ENCODE data around the gene DARS2. TPM values are rescaled to one million over a fixed set of nuclear protein-coding genes. Genes with fewer than 3 reads are reported as not detected.
A peak's percentile ranks its signal among the peaks of the same experiment; 100 is the strongest.

The DARS2 gene
- total and polyA plus RNA-seq, 3 experiments from 2014 or later: 9.4 to 42.5 (median 39.4) TPM

DNA sequence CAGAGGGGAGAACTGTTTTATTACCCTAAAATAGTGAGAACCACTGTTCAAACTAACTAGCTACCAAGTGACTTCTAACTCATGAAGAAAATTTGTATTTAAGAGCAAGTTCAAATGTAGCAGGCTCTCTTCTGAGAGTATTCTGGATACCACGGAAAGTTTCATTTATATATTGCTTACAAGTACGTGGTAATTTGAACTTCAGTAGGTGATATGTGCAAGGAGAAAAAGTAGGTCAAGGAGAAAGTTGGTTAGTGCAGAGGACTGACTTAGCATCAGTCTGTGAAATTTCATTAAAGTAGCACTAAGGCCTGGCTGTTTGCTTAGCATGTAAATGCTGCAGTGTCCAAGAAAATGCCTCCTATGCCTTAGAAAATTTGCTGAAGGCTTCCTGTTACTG, 76.0 kb downstream of the DARS2 start:
- Mint-ChIP-seq H3K36me3 (peaks cover 0 to 31% (median 3%) of the 10 kb centered on the region in 3 donors), H3K9me3 (no peaks in the 10 kb centered on the region), H3K27ac (peak overlapping the region in 1 of 8 donors; percentile 57), H3K4me3 (no peak overlapping the region), H3K27me3 (no peaks in the 10 kb centered on the region), H3K4me1 (peaks cover 2 to 22% (median 7%) of the 10 kb centered on the region in 3 donors)
- Histone ChIP-seq H3K27me3 (ENCODE audit: insufficient read depth, low read length, poor library complexity, severe bottlenecking) (no peaks in the 10 kb centered on the region), H3K27ac (ENCODE audit: low read depth, low read length) (no peak overlapping the region), H3K9me3 (ENCODE audit: low read length) (no peaks in the 10 kb centered on the region), H3K4me1 (ENCODE audit: insufficient read depth, low read length) (no peaks in the 10 kb centered on the region), H3K36me3 (ENCODE audit: insufficient read depth, low read length) (no peaks in the 10 kb centered on the region), H3K4me3 (ENCODE audit: low read length) (no peak overlapping the region)
- POLR2A ChIA-PET: no interaction called here
- no peak for DNase-seq
- CTCF ChIA-PET: no interaction called here

DNA sequence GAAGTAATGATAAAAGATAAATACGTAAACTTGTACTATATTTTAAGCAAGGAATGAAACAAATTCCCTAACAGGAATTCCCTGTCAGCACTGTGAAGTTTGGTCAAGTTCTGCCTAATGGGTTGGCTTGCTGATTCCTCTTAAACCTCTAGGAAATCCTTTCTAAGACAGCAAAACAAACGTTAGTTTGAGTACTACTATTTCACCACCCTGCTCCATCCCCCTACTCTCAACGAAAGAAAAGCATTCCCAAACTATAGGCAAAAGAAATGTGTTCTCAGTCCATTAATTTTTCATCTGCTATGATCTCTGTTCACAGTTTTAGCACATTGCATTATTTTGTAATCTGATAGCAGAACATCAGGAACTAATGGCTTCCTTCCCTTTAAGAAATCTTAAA, 76.5 kb downstream of the DARS2 start:
- H3K36me3 ChIP-seq (ENCODE audit: insufficient read depth, low read length): no peaks in the 10 kb centered on the region
- no peak overlapping the region for H3K4me3 ChIP-seq (ENCODE audit: low read length)
- H3K27me3 ChIP-seq (ENCODE audit: insufficient read depth, low read length, poor library complexity, severe bottlenecking): no peaks in the 10 kb centered on the region
- no peak overlapping the region for H3K27ac ChIP-seq (ENCODE audit: low read depth, low read length)
- ChIA-PET CTCF (interaction anchor here (1.1 kb wide), 1 partner anchor 8 kb away, joined by 3 read pairs; no protein-coding TSS in a partner anchor), POLR2A (no interaction called here)
- Mint-ChIP-seq H3K4me1 (peaks cover 2 to 22% (median 7%) of the 10 kb centered on the region in 3 donors), H3K4me3 (no peak overlapping the region), H3K9me3 (no peaks in the 10 kb centered on the region), H3K27me3 (no peaks in the 10 kb centered on the region), H3K36me3 (peaks cover 0 to 29% (median 5%) of the 10 kb centered on the region in 3 donors), H3K27ac (no peak overlapping the region)
- H3K9me3 ChIP-seq (ENCODE audit: low read length): no peaks in the 10 kb centered on the region
- H3K4me1 ChIP-seq (ENCODE audit: insufficient read depth, low read length): no peaks in the 10 kb centered on the region
- DNase-seq: no peak

DNA sequence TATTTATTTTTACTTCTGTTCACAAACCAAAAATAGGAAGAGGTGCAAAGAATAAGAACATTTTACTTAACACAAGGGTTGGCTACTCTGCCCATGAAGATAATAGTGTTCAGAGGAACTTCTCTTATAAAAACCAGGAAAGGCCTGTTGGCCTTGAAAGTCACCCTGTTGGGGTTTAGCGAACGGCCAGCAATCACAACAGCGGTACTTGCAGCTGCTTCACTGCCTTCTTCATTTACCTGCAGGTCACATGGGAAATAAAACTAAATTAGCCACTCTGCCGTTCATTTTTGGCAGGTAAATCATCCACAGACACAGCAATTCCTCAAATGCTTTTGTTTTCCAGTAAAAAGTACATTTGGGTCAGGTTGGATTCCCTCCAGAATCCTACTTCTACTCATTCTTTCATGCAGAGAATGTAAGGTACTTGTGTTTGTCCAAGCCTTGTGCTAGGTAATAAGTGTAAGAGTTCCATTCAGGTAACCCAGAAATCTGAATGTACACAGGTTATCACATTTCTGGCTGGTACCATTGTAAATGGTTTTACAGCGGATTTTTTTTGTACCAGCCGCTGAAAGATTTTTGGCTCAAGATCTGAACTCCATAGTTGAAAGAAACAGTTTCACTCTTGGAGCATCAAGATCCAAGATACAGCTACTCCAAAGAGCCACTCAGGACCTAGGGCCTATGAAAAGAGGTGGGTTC, 79.5 kb downstream of the DARS2 start:
- CTCF ChIA-PET: no interaction called here
- H3K4me1 Mint-ChIP-seq: peaks cover 2 to 16% (median 7%) of the 10 kb centered on the region in 3 donors
- Histone ChIP-seq H3K9me3 (ENCODE audit: low read length) (no peaks in the 10 kb centered on the region), H3K4me3 (ENCODE audit: low read length) (no peak overlapping the region), H3K27me3 (ENCODE audit: insufficient read depth, low read length, poor library complexity, severe bottlenecking) (no peaks in the 10 kb centered on the region), H3K27ac (ENCODE audit: low read depth, low read length) (no peak overlapping the region), H3K4me1 (ENCODE audit: insufficient read depth, low read length) (no peaks in the 10 kb centered on the region), H3K36me3 (ENCODE audit: insufficient read depth, low read length) (no peaks in the 10 kb centered on the region)
- H3K4me3 Mint-ChIP-seq: no peak overlapping the region
- peaks cover 6 to 16% (median 7%) of the 10 kb centered on the region in 3 donors for H3K36me3 Mint-ChIP-seq
- no peaks in the 10 kb centered on the region for H3K9me3 Mint-ChIP-seq
- no peak for DNase-seq
- H3K27me3 Mint-ChIP-seq: no peaks in the 10 kb centered on the region
- H3K27ac Mint-ChIP-seq: no peak overlapping the region
- POLR2A ChIA-PET: no interaction called here

Other genes starting within 250 kb of the DARS2 start
- not detected for gene SLC9C2, start 221.6 kb upstream of the DARS2 start, total RNA-seq
- gene SLC9C2, start 221.6 kb upstream of the DARS2 start, polyA plus RNA-seq: not detected
- gene TEX50, start 189.3 kb upstream of the DARS2 start, total RNA-seq: not detected
- not detected for gene TEX50, start 189.3 kb upstream of the DARS2 start, polyA plus RNA-seq
- not detected for gene ANKRD45, start 154.8 kb upstream of the DARS2 start, total RNA-seq
- gene ANKRD45, start 154.8 kb upstream of the DARS2 start, polyA plus RNA-seq: not detected
- 10 to 100 TPM; 19.7 to 20.5 TPM for gene KLHL20, start 109.7 kb upstream of the DARS2 start, total RNA-seq
- 25.7 TPM for gene KLHL20, start 109.7 kb upstream of the DARS2 start, polyA plus RNA-seq
- 10 to 100 TPM; 24.9 to 27.4 TPM for gene CENPL, start 210 bp downstream of the DARS2 start, total RNA-seq
- gene CENPL, start 210 bp downstream of the DARS2 start, polyA plus RNA-seq: 6.2 TPM
- 1,000 to 10,000 TPM; 1,056 to 1,102 TPM for gene GAS5, start 43.3 kb downstream of the DARS2 start, total RNA-seq
- gene GAS5, start 43.3 kb downstream of the DARS2 start, polyA plus RNA-seq: 245 TPM
- 10 to 100 TPM; 10.4 to 11.0 TPM for gene ZBTB37, start 43.7 kb downstream of the DARS2 start, total RNA-seq
- gene ZBTB37, start 43.7 kb downstream of the DARS2 start, polyA plus RNA-seq: 1.3 TPM
- gene SERPINC1, start 92.7 kb downstream of the DARS2 start, total RNA-seq: not detected
- not detected for gene SERPINC1, start 92.7 kb downstream of the DARS2 start, polyA plus RNA-seq
- 10 to 100 TPM; 39.7 to 40.5 TPM for gene RC3H1, start 197.7 kb downstream of the DARS2 start, total RNA-seq
- 5.4 TPM for gene RC3H1, start 197.7 kb downstream of the DARS2 start, polyA plus RNA-seq